Thymus (tissue), 11 donors: ENCODE data around the gene SEMA6D. TPM values are rescaled to one million over a fixed set of nuclear protein-coding genes. Genes with fewer than 3 reads are reported as not detected.

Source experiments
- DNase-seq, 9 donors: peaks; one replicate each; pipeline ENCODE4 v3.0.0-alpha.2; 2013; ENCODE audit warnings: low spot score in 9 of 9, low read depth in 6 of 9, missing footprints in 1 of 9
- H3K27ac ChIP-seq, 2 donors: one replicate each; pipeline ENCODE4 v1.5.1; 2013; ENCODE audit warnings: control low read depth in 1 of 2, low read depth in 1 of 2, low read length in 1 of 2, mild to moderate bottlenecking in 1 of 2, moderate library complexity in 1 of 2
- H3K27me3 ChIP-seq, 2 donors: one replicate each; pipeline ENCODE4 v1.5.1; 2013; ENCODE audit warnings: low read length in 1 of 2; ENCODE audit not compliant: control insufficient read depth in 2 of 2, insufficient read depth in 1 of 2
- H3K36me3 ChIP-seq, 2 donors: one replicate each; pipeline ENCODE4 v1.5.1; 2013; ENCODE audit warnings: low read length in 1 of 2, mild to moderate bottlenecking in 1 of 2, moderate library complexity in 1 of 2; ENCODE audit not compliant: control insufficient read depth in 2 of 2, insufficient read depth in 2 of 2
- H3K4me1 ChIP-seq, 2 donors: one replicate each; pipeline ENCODE4 v1.5.1; 2013; ENCODE audit warnings: low read length in 2 of 2; ENCODE audit not compliant: control insufficient read depth in 2 of 2, insufficient read depth in 2 of 2
- H3K4me3 ChIP-seq, 2 donors: one replicate each; pipeline ENCODE4 v1.5.1; 2013; ENCODE audit warnings: low read length in 2 of 2, control low read depth in 1 of 2, mild to moderate bottlenecking in 1 of 2
- H3K9me3 ChIP-seq, 2 donors: one replicate each; pipeline ENCODE4 v1.5.1; 2013; ENCODE audit warnings: low read length in 1 of 2, mild to moderate bottlenecking in 1 of 2; ENCODE audit not compliant: control insufficient read depth in 2 of 2, insufficient read depth in 1 of 2
- WGBS: extraction: QIAGEN DNeasy Blood & Tissue Kit; methylation state at CpG from one replicate; pipeline ENCODE4 v1.1.7; 2013; 5-methylcytosine and 5-hydroxymethylcytosine counted together
- polyA plus RNA-seq: library from polyadenylated mRNA; stranded (reverse); fragments of 200-250 nt; gene quantifications from one replicate; pipeline ENCODE4 v1.2.3, GENCODE V29; 2013
- total RNA-seq: library from RNA; stranded (reverse); fragments of 120-200 nt; gene quantifications from one replicate; pipeline ENCODE4 v1.2.4, GENCODE V29; 2013
- donor health status: healthy.

The SEMA6D gene
- total and polyA plus RNA-seq, 2 donors, result 3.9 to 7.6 TPM

- Histone ChIP-seq H3K9me3 (no peaks in the 10 kb centered on the region), H3K27me3 (no peaks in the 10 kb centered on the region), H3K4me3 (no peak overlapping the region), H3K4me1 (no peaks in the 10 kb centered on the region), H3K36me3 (no peaks in the 10 kb centered on the region), H3K27ac (no peak overlapping the region)
- no peak for DNase-seq
- WGBS, result 63% methylated on average over 3 of the region's 3 CpGs
Observed at GRCh38 chr15:47781527-47781926, 64.2 kb downstream of the SEMA6D start.

DNA sequence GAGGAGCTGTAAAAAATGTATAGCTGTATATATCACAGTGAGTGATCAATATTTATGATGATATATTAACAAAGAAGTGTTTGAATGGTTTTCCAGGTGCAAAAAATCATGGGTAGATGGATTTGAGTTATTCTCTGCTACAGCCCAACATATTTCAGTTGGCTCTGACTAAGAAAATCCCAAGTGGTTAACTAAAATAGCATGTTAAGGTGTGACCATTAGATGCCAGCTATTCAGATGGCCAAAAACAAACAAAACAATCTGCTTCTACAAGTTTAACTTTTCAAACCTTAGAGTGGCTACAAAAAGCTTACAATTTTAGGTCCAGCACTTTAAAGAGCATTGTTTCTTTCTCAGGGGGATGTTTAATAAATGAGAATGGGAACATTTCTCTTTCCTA lies 67.5 kb downstream of the SEMA6D start:
- H3K27ac ChIP-seq, result no peak overlapping the region
- no peak for DNase-seq
- no peaks in the 10 kb centered on the region for H3K9me3 ChIP-seq
- H3K36me3 ChIP-seq, result no peaks in the 10 kb centered on the region
- H3K4me1 ChIP-seq, result no peaks in the 10 kb centered on the region
- H3K27me3 ChIP-seq, result no peaks in the 10 kb centered on the region
- H3K4me3 ChIP-seq, result no peak overlapping the region

DNA sequence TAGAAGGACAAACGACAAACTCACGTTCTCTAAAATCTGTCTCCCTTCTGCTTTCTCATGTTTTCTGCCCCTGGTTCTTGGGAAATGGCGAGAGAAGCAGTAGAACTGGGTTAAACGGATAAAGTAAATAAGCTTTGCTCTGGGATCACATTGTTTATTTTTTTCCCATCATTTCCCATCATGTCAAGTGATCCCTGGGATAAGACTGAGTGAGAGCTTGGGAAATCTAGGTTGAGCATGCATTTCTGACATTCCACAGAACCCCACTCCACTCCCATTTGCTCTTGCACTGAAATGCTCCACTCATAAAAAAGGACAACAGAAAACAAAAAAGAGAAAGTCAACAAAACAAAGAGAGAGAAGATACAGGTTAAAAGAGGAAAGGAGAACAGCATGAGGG lies 69.1 kb downstream of the SEMA6D start:
- H3K9me3 ChIP-seq, result no peaks in the 10 kb centered on the region
- no peak overlapping the region for H3K27ac ChIP-seq
- no peak overlapping the region for H3K4me3 ChIP-seq
- H3K4me1 ChIP-seq, result no peaks in the 10 kb centered on the region
- no peak for DNase-seq
- 95% methylated on average over 4 of the region's 4 CpGs for WGBS
- H3K36me3 ChIP-seq, result no peaks in the 10 kb centered on the region
- no peaks in the 10 kb centered on the region for H3K27me3 ChIP-seq

- Histone ChIP-seq H3K9me3 (no peaks in the 10 kb centered on the region), H3K36me3 (no peaks in the 10 kb centered on the region), H3K4me3 (no peak overlapping the region), H3K27ac (no peak overlapping the region), H3K4me1 (no peaks in the 10 kb centered on the region), H3K27me3 (no peaks in the 10 kb centered on the region)
- no peak for DNase-seq
- WGBS, result 90% methylated on average over 1 of the region's 1 CpG
Observed at GRCh38 chr15:47787875-47788274, 70.6 kb downstream of the SEMA6D start.

GRCh38 chr15:47788685-47789084 lies 71.4 kb downstream of the SEMA6D start:
- Histone ChIP-seq H3K4me1 (no peaks in the 10 kb centered on the region), H3K9me3 (no peaks in the 10 kb centered on the region), H3K36me3 (no peaks in the 10 kb centered on the region), H3K27ac (no peak overlapping the region), H3K4me3 (no peak overlapping the region), H3K27me3 (no peaks in the 10 kb centered on the region)
- no peak for DNase-seq
- 93% methylated on average over 3 of the region's 3 CpGs for WGBS

DNA sequence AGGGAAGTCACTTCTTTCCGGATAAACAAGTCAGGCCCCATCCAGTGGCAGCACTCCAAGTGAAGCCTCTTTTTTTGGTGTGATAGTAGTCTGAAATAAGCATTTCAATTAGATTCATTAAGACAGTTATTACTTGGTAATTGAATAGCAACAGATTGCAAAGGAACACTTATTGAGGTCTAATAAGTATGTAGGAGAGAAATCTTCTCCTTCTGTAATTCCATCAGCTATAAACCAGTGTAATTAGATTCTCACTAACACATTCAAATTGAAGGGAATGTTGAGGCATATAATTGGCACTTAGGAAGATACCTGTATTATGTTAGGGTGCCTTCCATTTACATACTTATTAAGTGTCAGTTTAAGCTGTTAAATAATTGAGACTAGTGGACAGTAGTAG lies 73.9 kb downstream of the SEMA6D start:
- Histone ChIP-seq H3K27ac (no peak overlapping the region), H3K9me3 (no peaks in the 10 kb centered on the region), H3K27me3 (no peaks in the 10 kb centered on the region), H3K4me3 (no peak overlapping the region), H3K4me1 (no peaks in the 10 kb centered on the region), H3K36me3 (no peaks in the 10 kb centered on the region)
- DNase-seq, result no peak
- WGBS, result 85% methylated on average over 1 of the region's 1 CpG

GRCh38 chr15:47792231-47792630 lies 74.9 kb downstream of the SEMA6D start:
- no peaks in the 10 kb centered on the region for H3K36me3 ChIP-seq
- H3K27me3 ChIP-seq, result no peaks in the 10 kb centered on the region
- H3K9me3 ChIP-seq, result no peaks in the 10 kb centered on the region
- 95% methylated on average over 2 of the region's 2 CpGs for WGBS
- no peak for DNase-seq
- no peaks in the 10 kb centered on the region for H3K4me1 ChIP-seq
- no peak overlapping the region for H3K4me3 ChIP-seq
- no peak overlapping the region for H3K27ac ChIP-seq

DNA sequence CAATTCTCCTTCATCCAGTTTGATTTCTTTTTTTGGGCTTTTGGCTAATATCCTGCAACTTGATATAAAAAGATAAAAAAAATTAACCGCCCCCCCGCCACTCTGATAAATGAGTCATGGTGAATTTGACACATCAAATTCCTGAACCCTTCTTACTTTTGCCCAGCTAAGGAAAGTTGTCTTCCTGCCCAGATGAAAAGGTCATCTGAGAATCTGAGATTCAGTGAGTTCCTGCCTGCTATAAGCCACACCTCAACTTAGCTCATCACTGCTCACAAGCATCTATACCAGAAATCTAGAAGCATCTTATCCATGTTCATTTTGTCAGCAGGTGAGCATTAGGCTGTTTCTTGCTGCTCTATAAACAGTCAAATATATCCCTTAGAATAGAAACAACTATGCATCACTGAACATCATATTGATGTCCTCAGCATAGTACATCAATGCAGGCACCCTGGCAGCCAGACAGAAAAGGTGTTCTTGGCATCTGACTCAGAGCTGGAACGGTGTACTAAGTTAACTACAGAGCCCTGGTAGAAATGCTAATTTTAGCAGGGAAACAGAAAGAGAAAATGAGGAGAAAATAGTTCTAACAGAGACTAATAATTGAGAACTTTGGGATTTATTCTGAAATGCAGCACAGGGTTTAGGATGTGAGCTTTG lies 77.1 kb downstream of the SEMA6D start:
- Histone ChIP-seq H3K4me3 (no peak overlapping the region), H3K27me3 (no peaks in the 10 kb centered on the region), H3K4me1 (no peaks in the 10 kb centered on the region), H3K27ac (no peak overlapping the region), H3K9me3 (no peaks in the 10 kb centered on the region), H3K36me3 (no peaks in the 10 kb centered on the region)
- no peak for DNase-seq
- 91% methylated on average over 3 of the region's 3 CpGs for WGBS

GRCh38 chr15:47795864-47796263 lies 78.6 kb downstream of the SEMA6D start:
- no peak overlapping the region for H3K27ac ChIP-seq
- no peaks in the 10 kb centered on the region for H3K27me3 ChIP-seq
- WGBS, result 70% methylated on average over 3 of the region's 3 CpGs
- H3K36me3 ChIP-seq, result no peaks in the 10 kb centered on the region
- DNase-seq, result no peak
- H3K9me3 ChIP-seq, result no peaks in the 10 kb centered on the region
- no peak overlapping the region for H3K4me3 ChIP-seq
- H3K4me1 ChIP-seq, result no peaks in the 10 kb centered on the region

DNA sequence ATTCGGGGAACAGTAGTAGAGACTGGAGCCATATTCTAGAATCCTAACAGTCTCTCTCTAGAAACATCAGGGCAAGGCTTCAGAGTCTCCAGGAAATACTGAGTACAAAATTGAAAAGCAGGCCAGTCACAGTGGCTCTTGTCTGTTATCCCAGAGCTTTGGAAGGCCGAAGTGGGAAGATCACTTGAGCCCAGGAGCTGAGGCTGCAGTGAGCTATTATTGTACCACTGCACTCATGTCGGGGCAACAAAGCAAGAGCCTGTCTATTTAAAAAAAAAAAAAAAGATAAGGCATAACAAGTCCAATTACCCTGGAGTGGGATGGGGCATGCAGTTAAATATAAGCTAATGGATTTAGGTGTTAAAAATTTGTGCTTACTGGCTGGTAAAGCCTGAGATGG lies 79.0 kb downstream of the SEMA6D start:
- Histone ChIP-seq H3K27me3 (no peaks in the 10 kb centered on the region), H3K4me1 (no peaks in the 10 kb centered on the region), H3K9me3 (no peaks in the 10 kb centered on the region), H3K36me3 (no peaks in the 10 kb centered on the region), H3K4me3 (no peak overlapping the region), H3K27ac (no peak overlapping the region)
- 77% methylated on average over 3 of the region's 3 CpGs for WGBS
- no peak for DNase-seq
